Neural progenitor cell (in vitro differentiated cells): ENCODE measurements around the gene HSD17B8. TPM values are rescaled to one million over a fixed set of nuclear protein-coding genes. Genes with fewer than 3 reads are reported as not detected.

Experiments
- DNase-seq: peaks from one replicate; pipeline ENCODE4 v3.0.0-alpha.2; 2016; ENCODE audit warnings: low spot score
- H2AFZ ChIP-seq: fragments of 200-600 bp; sonication (generic); replicated peaks from 2 replicates; pipeline ENCODE4 v1.6.1; 2016; ENCODE audit warnings: antibody characterized with exemption
- H3F3A ChIP-seq: fragments of 200-600 bp; sonication (generic); 2 replicates; pipeline ENCODE4 v1.6.1; 2016; ENCODE audit warnings: antibody characterized with exemption, low read depth
- H3K27ac ChIP-seq: fragments of 200-600 bp; sonication (generic); 2 replicates; pipeline ENCODE4 v1.5.1; 2016; ENCODE audit warnings: mild to moderate bottlenecking
- H3K27me3 ChIP-seq: fragments of 200-600 bp; sonication (generic); 2 replicates; pipeline ENCODE4 v1.6.1; 2016; ENCODE audit warnings: mild to moderate bottlenecking, moderate library complexity
- H3K36me3 ChIP-seq: fragments of 200-600 bp; sonication (generic); 2 replicates; pipeline ENCODE4 v1.5.1; 2016
- H3K4me1 ChIP-seq: fragments of 200-600 bp; sonication (generic); 2 replicates; pipeline ENCODE4 v1.6.1; 2016; ENCODE audit warnings: mixed run types
- H3K4me2 ChIP-seq: fragments of 200-600 bp; sonication (generic); 2 replicates; pipeline ENCODE4 v1.6.1; 2016
- H3K4me3 ChIP-seq: fragments of 200-600 bp; sonication (generic); 2 replicates; pipeline ENCODE4 v1.5.1; 2016
- H3K79me2 ChIP-seq: fragments of 200-600 bp; sonication (generic); 2 replicates; pipeline ENCODE4 v1.6.1; 2016; ENCODE audit warnings: low read depth
- H3K9ac ChIP-seq: fragments of 200-600 bp; sonication (generic); 2 replicates; pipeline ENCODE4 v1.6.1; 2016
- H3K9me3 ChIP-seq: fragments of 200-600 bp; sonication (generic); 2 replicates; pipeline ENCODE4 v1.5.1; 2016; ENCODE audit warnings: low read depth
- H4K20me1 ChIP-seq: fragments of 200-600 bp; sonication (generic); 2 replicates; pipeline ENCODE4 v1.6.1; 2016; ENCODE audit warnings: low read depth
- H3K27ac Mint-ChIP-seq: 3 replicates; pipeline ENCODE4 v1.8.0; 2021; ENCODE audit warnings: mixed read lengths
- H3K27me3 Mint-ChIP-seq: 2 replicates; pipeline ENCODE4 v1.8.0; 2022; ENCODE audit warnings: low read depth, mild to moderate bottlenecking, inconsistent platforms, moderate library complexity, mixed read lengths; ENCODE audit not compliant: insufficient read depth
- H3K36me3 Mint-ChIP-seq: 3 replicates; pipeline ENCODE4 v1.8.0; 2021; ENCODE audit warnings: mixed read lengths
- H3K4me1 Mint-ChIP-seq: 3 replicates; pipeline ENCODE4 v1.8.0; 2021; ENCODE audit warnings: mixed read lengths
- H3K4me3 Mint-ChIP-seq: 3 replicates; pipeline ENCODE4 v1.8.0; 2021; ENCODE audit warnings: mild to moderate bottlenecking, moderate library complexity, mixed read lengths
- H3K9me3 Mint-ChIP-seq: 3 replicates; pipeline ENCODE4 v1.8.0; 2020; ENCODE audit warnings: mixed read lengths
- CTCF ChIP-seq: fragments of 200-600 bp; sonication (generic); IDR thresholded peaks from 2 replicates; pipeline ENCODE4 v1.5.1; 2017; ENCODE audit warnings: antibody characterized with exemption, mild to moderate bottlenecking
- EZH2 ChIP-seq: fragments of 200-600 bp; sonication (generic); IDR thresholded peaks from 2 replicates; pipeline ENCODE4 v1.6.1; 2017; ENCODE audit warnings: antibody characterized with exemption, mild to moderate bottlenecking, moderate library complexity
- EZH2phosphoT487 ChIP-seq: fragments of 200-600 bp; sonication (generic); IDR thresholded peaks from 2 replicates; pipeline ENCODE4 v1.6.1; 2017; ENCODE audit warnings: antibody characterized with exemption
- total RNA-seq: library from RNA; depleted of rRNA; stranded (reverse); fragments of >200 nt; gene quantifications from 2 replicates; pipeline ENCODE4 v1.2.3, GENCODE V29; 2015; ENCODE audit warnings: low replicate concordance

The HSD17B8 gene
- total RNA-seq, 1 donor from 2014 or later = 4.8 TPM

- no peaks in the 10 kb centered on the region for H3K79me2 ChIP-seq
- Mint-ChIP-seq H3K9me3 (no peaks in the 10 kb centered on the region), H3K4me1 (peaks cover 2% of the 10 kb centered on the region), H3K4me3 (no peak overlapping the region), H3K36me3 (no peaks in the 10 kb centered on the region), H3K27me3 (peaks cover 10% of the 10 kb centered on the region), H3K27ac (no peak overlapping the region)
- no peak for DNase-seq
- H3K27me3 ChIP-seq = peaks cover under 1% of the 10 kb centered on the region
- no peaks in the 10 kb centered on the region for H3K4me1 ChIP-seq
- no peak overlapping the region for H3K4me2 ChIP-seq
- TF ChIP-seq EZH2phosphoT487 (no peak), CTCF (no peak), EZH2 (no peak)
- no peak overlapping the region for H3K4me3 ChIP-seq
- no peaks in the 10 kb centered on the region for H3K9me3 ChIP-seq
- H3K36me3 ChIP-seq = no peaks in the 10 kb centered on the region
- no peak overlapping the region for H2AFZ ChIP-seq
- no peak overlapping the region for H3K27ac ChIP-seq
- no peaks in the 10 kb centered on the region for H3F3A ChIP-seq
- no peaks in the 10 kb centered on the region for H4K20me1 ChIP-seq
- H3K9ac ChIP-seq = no peak overlapping the region
Observed at GRCh38 chr6:33167374-33168283, 36.8 kb upstream of the HSD17B8 start.

- no peak for DNase-seq
- Histone ChIP-seq H3K27ac (no peak overlapping the region), H3F3A (no peaks in the 10 kb centered on the region), H3K9ac (no peak overlapping the region), H4K20me1 (no peaks in the 10 kb centered on the region), H3K9me3 (no peaks in the 10 kb centered on the region), H2AFZ (no peak overlapping the region), H3K79me2 (no peaks in the 10 kb centered on the region), H3K4me2 (no peak overlapping the region), H3K27me3 (no peaks in the 10 kb centered on the region), H3K4me1 (no peaks in the 10 kb centered on the region), H3K4me3 (no peak overlapping the region), H3K36me3 (no peaks in the 10 kb centered on the region)
- Mint-ChIP-seq H3K9me3 (no peaks in the 10 kb centered on the region), H3K4me3 (no peak overlapping the region), H3K27me3 (peaks cover 8% of the 10 kb centered on the region), H3K27ac (peak overlapping the region; percentile 21), H3K4me1 (peaks cover 2% of the 10 kb centered on the region), H3K36me3 (no peaks in the 10 kb centered on the region)
- TF ChIP-seq EZH2phosphoT487 = no peak
- TF ChIP-seq EZH2 = no peak
- TF ChIP-seq CTCF = no peak
Observed at GRCh38 chr6:33168284-33168601, 36.2 kb upstream of the HSD17B8 start.

- peaks cover 8% of the 10 kb centered on the region for H3K27me3 Mint-ChIP-seq
- H4K20me1 ChIP-seq = no peaks in the 10 kb centered on the region
- H3K27ac Mint-ChIP-seq = peak overlapping the region; percentile 76
Observed at GRCh38 chr6:33168639-33169038, 35.8 kb upstream of the HSD17B8 start.

More at GRCh38 chr6:33168639-33169038, 35.8 kb upstream of the HSD17B8 start:
- H3K4me1 ChIP-seq = no peaks in the 10 kb centered on the region
- Mint-ChIP-seq H3K4me1 (peaks cover 2% of the 10 kb centered on the region), H3K4me3 (no peak overlapping the region), H3K36me3 (no peaks in the 10 kb centered on the region), H3K9me3 (no peaks in the 10 kb centered on the region)
- no peaks in the 10 kb centered on the region for H3K36me3 ChIP-seq
- no peaks in the 10 kb centered on the region for H3F3A ChIP-seq
- TF ChIP-seq CTCF = no peak
- TF ChIP-seq EZH2 = no peak
- no peak for TF ChIP-seq EZH2phosphoT487
- H3K4me2 ChIP-seq = no peak overlapping the region
- no peaks in the 10 kb centered on the region for H3K9me3 ChIP-seq
- no peaks in the 10 kb centered on the region for H3K79me2 ChIP-seq
- no peak overlapping the region for H3K4me3 ChIP-seq
- H3K27ac ChIP-seq = no peak overlapping the region
- DNase-seq = no peak
- H3K9ac ChIP-seq = no peak overlapping the region
- no peak overlapping the region for H2AFZ ChIP-seq
- no peaks in the 10 kb centered on the region for H3K27me3 ChIP-seq
